Right lobe of liver (tissue), 4 donors: ENCODE data around the gene ITGAE.

Experiments
- POLR2A ChIP-seq: fragments of 450-650 bp; IDR thresholded peaks from one replicate; pipeline ENCODE4 v1.6.1; 2017; ENCODE audit warnings: antibody characterized with exemption, mild to moderate bottlenecking
- TF ChIP-seq, protein P1 (sequence below), 4 donors: fragments of 200-600 bp in 3 of 4; fragments of 450-650 bp in 1 of 4; IDR thresholded peaks; one replicate each; pipeline versions ENCODE4 v1.5.1 to v1.8.0; 2016 to 2022; ENCODE audit warnings: antibody characterized with exemption in 4 of 4, mild to moderate bottlenecking in 2 of 4
- donor health status: DM: no; HTN: no; CAD: no.
- donor health status: DM: no; HTN: no; CAD: no.
- donor health status: DM: no; HTN: yes; CAD: no.

GRCh38 chr17:3697103-3697476 is 103.9 kb downstream of the ITGAE start:
- TF ChIP-seq, protein P1, sequence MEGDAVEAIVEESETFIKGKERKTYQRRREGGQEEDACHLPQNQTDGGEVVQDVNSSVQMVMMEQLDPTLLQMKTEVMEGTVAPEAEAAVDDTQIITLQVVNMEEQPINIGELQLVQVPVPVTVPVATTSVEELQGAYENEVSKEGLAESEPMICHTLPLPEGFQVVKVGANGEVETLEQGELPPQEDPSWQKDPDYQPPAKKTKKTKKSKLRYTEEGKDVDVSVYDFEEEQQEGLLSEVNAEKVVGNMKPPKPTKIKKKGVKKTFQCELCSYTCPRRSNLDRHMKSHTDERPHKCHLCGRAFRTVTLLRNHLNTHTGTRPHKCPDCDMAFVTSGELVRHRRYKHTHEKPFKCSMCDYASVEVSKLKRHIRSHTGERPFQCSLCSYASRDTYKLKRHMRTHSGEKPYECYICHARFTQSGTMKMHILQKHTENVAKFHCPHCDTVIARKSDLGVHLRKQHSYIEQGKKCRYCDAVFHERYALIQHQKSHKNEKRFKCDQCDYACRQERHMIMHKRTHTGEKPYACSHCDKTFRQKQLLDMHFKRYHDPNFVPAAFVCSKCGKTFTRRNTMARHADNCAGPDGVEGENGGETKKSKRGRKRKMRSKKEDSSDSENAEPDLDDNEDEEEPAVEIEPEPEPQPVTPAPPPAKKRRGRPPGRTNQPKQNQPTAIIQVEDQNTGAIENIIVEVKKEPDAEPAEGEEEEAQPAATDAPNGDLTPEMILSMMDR (IDR thresholded peaks at IDR 0.05): no peak
- TF ChIP-seq POLR2A: no peak
